GM18505 (cell line): Measurements from ENCODE around the gene MARK4.

Experiments
- ATAC-seq: cut with Tn5 transposase; IDR thresholded peaks from one replicate; pipeline ENCODE4 v1.9.1; 2021; ENCODE audit not compliant: unreplicated experiment
- POLR2A ChIP-seq: IDR thresholded peaks from 4 replicates; pipeline ENCODE4 v1.6.1; 2011; ENCODE audit warnings: borderline replicate concordance; ENCODE audit not compliant: insufficient read depth, insufficient read length; ENCODE audit errors: extremely low read depth

The MARK4 gene

DNA sequence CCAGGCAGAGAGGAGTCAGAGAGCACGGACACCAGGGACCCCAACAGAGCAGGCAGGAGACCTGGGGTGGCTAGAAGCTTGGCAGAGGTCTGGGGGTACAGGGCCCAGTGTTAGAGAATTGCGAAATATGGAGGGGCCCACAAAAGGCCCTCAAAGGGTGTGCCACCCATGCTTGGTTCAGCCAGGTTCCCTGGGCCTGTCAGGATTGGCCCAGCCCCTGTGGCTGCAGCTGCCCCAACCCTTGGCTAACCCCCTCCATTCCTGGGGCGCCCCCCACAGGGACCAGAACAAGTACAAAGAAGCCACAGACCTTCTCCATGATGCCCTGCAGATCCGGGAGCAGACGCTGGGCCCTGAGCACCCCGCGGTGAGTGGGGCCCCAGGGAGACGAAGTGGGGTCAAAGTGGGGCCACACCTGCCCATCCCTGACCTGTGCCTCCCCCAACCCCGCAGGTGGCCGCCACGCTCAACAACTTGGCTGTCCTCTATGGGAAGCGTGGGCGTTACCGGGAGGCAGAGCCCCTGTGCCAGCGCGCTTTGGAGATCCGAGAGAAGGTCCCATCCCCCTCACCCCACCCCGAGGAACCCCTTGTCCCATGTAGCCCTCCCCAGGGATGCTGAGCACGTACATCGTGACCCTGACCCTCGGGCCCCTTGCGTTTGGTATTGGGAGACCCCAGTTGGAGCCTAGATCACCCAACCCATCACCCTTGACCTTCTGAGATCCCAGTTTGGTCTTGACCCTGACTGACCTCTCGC is 97.5 kb downstream of the MARK4 start:
- no peak for TF ChIP-seq POLR2A
- ATAC-seq: no peak

DNA sequence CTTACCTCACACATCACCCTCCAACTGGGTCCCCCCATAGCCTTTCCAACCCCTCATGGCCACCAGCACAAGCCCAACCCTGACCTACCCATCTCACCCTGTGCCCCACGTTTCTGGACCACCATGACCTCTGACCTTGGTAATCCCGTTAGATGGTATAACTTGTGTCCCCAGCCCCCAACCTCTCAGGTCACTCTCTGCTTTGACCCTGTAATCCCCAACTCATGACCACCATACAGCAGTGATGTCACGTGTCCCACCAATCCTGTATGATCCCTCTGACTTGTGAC is 98.0 kb downstream of the MARK4 start:
- ATAC-seq: no peak
- TF ChIP-seq POLR2A: no peak

DNA sequence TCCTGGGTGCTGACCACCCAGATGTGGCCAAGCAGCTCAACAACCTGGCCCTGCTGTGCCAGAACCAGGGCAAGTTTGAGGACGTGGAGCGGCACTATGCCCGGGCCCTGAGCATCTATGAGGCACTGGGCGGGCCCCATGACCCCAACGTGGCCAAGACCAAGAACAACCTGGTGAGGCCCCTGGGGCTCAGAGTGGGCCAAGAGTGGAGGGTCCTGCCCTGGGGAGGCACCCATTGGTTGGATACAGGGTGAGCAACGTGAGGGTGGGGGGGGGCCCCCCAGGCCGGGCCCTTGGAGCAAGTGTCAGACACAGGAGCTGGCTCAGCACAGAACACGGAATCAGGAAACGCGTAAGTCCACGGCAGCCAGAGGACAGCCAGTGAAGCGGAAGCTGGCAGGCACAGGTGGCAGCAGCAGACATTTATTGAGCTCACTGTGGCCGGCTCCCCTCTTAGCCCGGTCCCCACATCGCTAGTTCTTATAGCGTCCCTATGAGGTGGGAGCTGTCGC is 98.4 kb downstream of the MARK4 start:
- no peak for ATAC-seq
- no peak for TF ChIP-seq POLR2A

DNA sequence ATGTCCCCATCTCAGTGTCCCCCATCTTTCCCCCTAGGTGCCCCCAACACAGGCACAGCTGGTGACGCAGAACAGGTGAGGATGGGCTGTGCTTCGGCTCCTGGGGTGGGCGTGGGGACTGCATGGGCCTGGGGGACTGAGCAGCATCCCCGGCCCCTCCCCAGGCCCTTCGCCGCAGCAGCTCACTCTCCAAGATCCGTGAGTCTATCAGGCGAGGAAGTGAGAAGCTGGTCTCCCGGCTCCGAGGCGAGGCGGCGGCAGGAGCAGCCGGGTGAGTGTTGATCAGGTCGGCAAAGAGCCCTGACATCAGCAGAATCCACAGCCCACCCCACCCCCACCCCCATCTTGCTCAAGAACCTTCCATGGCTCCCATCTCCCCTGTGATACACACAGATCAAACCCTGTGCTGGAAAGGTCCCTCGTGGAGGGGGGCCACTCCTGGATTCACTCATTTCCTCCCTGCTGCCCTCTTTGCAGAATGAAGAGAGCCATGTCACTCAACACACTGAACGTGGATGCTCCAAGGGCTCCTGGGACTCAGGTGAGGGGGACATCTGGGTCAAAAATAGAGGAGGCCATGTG is 99.5 kb downstream of the MARK4 start:
- ATAC-seq: no peak
- TF ChIP-seq POLR2A: no peak

DNA sequence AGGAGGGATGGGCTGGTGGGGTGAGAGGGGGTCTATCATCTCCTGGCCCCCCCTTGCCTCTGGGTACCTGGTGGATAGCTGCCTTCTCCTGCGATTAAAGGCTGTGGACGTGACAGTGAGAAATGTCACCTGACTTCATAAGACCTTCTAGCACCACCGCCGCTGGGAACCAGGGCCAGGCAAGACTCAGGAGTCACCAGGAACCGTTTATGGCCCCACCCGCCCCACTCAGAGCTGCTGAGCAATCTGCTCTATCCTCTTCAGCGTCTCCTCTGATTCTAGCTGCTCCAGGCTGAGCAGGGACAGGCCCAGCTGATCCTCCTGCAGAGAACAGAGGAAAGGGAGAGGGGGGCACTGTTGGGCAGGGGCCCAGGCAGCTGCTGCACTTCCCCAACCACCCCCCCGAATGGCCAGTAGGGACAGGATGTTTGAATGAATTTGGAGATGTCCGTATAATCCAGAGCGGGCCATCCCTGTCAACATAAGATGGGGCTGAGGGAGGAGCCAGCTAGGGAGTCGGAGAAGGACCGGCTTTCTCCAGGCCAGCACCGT is 100.4 kb downstream of the MARK4 start:
- no peak for ATAC-seq
- no peak for TF ChIP-seq POLR2A

DNA sequence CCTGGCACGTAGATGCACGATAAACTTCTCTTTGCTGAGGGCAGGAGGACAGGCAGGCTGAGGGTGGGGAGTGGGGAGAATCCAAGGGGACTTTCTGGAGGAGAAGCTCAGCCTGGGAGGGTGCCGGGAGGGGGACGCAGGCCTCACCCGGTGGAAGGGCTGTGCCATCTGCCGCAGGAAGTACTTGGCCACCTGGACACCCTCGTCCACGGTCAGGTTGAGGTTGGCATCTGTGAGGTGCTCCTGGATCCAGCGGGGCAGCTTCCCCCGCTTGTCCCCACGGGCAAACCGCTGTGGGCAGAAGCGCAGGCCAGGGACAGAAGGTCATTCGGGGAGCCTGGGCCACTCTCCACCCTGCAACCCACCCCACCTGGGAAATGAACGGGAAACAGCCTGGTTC is 101.0 kb downstream of the MARK4 start:
- TF ChIP-seq POLR2A: no peak
- no peak for ATAC-seq

DNA sequence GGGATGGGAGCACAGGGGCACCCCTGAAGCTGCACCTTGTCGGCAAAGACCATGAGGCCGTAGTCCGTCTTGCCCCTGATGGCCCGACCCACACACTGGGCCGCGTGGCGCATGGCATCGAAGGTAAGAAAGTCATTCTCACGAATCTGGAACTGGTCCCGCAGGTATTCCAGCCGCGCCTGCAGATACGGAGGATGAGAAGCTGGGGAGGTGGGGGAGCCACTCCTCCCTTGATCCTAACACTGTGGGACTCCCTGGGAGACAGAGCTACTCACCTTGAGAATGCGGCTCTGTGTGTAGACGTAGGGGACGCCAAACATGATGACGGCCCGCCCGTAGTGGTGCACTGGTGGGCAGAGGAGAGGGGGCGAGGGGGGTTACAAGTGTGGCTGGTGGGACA is 101.4 kb downstream of the MARK4 start:
- ATAC-seq: no peak
- no peak for TF ChIP-seq POLR2A

DNA sequence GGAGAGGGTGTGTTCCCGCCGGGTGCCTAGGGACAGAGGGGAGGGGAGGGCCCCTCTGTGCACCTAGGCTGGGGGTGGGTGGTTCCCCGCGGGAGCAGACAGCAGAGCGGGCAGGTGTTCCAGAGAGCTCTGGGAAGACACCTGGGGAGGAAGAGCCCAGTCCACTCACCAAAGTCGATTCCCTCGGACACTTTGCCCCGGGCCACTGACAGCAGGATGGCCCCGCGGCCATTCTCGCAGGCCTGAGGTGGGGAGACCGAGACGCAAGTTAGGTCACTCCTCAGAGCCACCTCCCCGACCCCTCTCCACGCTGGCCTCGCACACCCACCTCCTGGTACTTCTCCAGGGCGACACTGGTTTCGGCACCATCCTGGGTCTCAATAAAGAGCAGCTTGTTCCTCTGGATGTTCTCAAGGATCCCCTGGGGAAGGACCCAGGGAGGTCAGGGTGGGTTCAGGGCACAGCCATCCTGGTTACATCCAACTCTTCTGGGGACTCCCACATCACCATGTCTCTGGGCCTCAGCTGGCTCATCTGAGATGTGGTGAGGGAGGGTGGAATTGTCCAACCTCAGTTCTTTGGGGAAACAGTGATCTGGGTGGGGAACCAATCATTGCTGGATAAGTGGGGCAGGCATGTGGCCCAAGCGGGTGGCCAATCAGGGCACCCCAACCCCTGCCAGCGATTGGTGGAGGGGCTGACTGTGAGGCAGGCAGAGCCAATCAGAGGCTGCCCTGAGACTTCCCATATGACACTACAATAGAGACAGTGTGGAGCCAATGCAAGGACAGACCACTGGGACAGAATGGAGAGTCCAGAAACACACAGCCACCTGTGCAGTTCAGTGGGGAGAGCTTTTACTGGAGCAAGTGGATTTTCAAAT is 102.1 kb downstream of the MARK4 start:
- no peak for ATAC-seq
- TF ChIP-seq POLR2A: no peak

DNA sequence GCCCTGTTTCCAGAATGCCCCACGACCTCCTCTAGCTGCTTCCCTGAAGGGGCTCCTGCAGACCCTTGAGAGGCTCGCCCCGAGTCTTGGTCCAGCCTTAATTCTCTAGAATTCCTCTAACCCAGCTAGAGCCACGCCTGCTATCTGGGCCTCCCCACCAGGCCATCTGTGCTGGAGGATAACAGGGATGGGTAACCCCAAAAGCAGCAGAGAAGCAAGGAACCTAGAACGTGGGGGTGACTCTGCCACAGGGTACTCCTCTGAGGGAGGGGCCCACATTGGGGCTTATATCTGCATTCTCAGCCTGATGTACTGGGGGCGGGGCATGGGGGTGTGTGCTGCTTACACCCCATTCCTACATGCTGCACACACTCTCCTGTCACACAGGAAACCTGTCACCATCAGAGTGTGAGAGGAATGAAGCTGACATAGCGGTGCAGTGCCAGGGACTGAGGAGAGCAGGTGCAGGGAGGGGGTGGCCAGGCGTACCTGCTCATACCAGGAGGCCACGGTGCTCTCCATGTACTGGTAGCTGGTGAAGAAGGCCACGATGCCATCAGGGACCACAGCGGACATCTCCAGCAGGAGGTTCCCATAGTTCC is 103.3 kb downstream of the MARK4 start:
- ATAC-seq: no peak
- TF ChIP-seq POLR2A: no peak
